ENCODE data around the gene MED25. TPM values are rescaled to one million over a fixed set of nuclear protein-coding genes. Genes with fewer than 3 reads are reported as not detected.

Gene MED25
- total and polyA plus RNA-seq, 2 experiments from 2014 or later, result 29.6 to 83.9 TPM

- H3K4me1 ChIP-seq (ENCODE audit: insufficient read depth), result peaks cover 10% of the 10 kb centered on the region
- peak overlapping the region; percentile 79 for H3K4me2 ChIP-seq
- no peaks in the 10 kb centered on the region for H3K9me2 ChIP-seq (replicated peaks; ENCODE audit: insufficient read depth)
- no peak overlapping the region for H2AFZ ChIP-seq
- H3K79me2 ChIP-seq, result peaks cover 41% of the 10 kb centered on the region
- H3K27ac ChIP-seq, result peak overlapping the region; percentile 87
- peaks cover 8% of the 10 kb centered on the region for H3K36me3 ChIP-seq (replicated peaks; ENCODE audit: insufficient read depth, low read depth)
- H3K27me3 ChIP-seq, result no peaks in the 10 kb centered on the region
- H3K4me3 ChIP-seq, result peak overlapping the region; percentile 75
- WGBS (ENCODE audit: low lambda C conversion rate, missing lambda C conversion rate), result 85% methylated on average over 9 of the region's 9 CpGs
- no peaks in the 10 kb centered on the region for H4K20me1 ChIP-seq (ENCODE audit: insufficient read depth, poor library complexity, severe bottlenecking)
- H3K9me3 ChIP-seq (ENCODE audit: low read depth), result no peaks in the 10 kb centered on the region
- TF ChIP-seq EZH2 (IDR thresholded peaks at IDR 0.05; ENCODE audit: borderline replicate concordance) (no peak), EZH2phosphoT487 (IDR thresholded peaks at IDR 0.05; ENCODE audit: low read depth, severe bottlenecking, unreplicated experiment) (no peak), CTCF (IDR thresholded peaks at IDR 0.05; ENCODE audit: poor library complexity) (no peak)
- no peak for DNase-seq (ENCODE audit: low spot score)
Measured at GRCh38 chr19:49878744-49879070, 60.6 kb downstream of the MED25 start.

DNA sequence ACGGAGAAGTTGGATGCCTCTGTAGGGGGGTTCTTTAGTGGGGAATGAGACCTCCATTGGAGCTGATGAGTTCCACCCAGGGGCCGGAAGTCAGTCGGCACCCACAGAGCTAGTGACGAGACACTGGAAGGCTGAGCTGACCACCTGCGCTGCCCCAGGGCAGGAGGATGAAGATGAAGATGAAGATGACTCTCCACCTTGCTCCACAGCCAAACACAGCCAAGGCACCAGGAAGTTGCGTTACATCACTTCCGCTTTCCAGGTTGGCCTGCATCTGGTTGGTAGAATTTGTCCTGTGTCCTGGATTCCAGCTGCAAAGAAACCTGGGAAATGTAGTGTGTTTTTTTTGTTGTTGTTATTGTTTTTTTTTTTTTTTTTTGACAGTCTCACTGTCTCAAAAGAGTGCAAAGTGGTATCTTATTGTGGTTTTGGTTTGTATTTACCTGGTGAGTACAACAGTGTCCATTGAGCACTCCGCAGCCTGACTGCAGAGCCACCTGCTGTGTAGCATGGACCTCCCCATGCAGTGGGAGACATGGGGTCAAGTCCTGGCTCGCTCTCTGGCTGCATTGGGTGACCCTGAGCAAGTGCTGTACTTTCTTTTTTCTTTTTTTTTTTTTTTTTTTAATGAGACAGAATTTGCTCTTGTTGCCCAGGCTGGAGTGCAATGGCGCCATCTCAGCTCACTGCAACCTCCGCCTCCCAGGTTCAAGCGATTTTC is 61.3 kb downstream of the MED25 start:
- Histone ChIP-seq H4K20me1 (ENCODE audit: insufficient read depth, poor library complexity, severe bottlenecking) (no peaks in the 10 kb centered on the region), H3K4me2 (peak overlapping the region; percentile 79), H3K79me2 (peaks cover 34% of the 10 kb centered on the region), H3K27ac (no peak overlapping the region), H3K4me3 (no peak overlapping the region), H3K9me3 (ENCODE audit: low read depth) (no peaks in the 10 kb centered on the region), H3K36me3 (replicated peaks; ENCODE audit: insufficient read depth, low read depth) (peaks cover 8% of the 10 kb centered on the region), H3K4me1 (ENCODE audit: insufficient read depth) (peaks cover 10% of the 10 kb centered on the region), H2AFZ (no peak overlapping the region), H3K27me3 (no peaks in the 10 kb centered on the region), H3K9me2 (replicated peaks; ENCODE audit: insufficient read depth) (no peaks in the 10 kb centered on the region)
- TF ChIP-seq EZH2phosphoT487 (IDR thresholded peaks at IDR 0.05; ENCODE audit: low read depth, severe bottlenecking, unreplicated experiment) (no peak), EZH2 (IDR thresholded peaks at IDR 0.05; ENCODE audit: borderline replicate concordance) (no peak), CTCF (IDR thresholded peaks at IDR 0.05; ENCODE audit: poor library complexity) (no peak)
- DNase-seq (ENCODE audit: low spot score), result no peak
- WGBS (ENCODE audit: low lambda C conversion rate, missing lambda C conversion rate), result 97% methylated on average over 12 of the region's 12 CpGs

DNA sequence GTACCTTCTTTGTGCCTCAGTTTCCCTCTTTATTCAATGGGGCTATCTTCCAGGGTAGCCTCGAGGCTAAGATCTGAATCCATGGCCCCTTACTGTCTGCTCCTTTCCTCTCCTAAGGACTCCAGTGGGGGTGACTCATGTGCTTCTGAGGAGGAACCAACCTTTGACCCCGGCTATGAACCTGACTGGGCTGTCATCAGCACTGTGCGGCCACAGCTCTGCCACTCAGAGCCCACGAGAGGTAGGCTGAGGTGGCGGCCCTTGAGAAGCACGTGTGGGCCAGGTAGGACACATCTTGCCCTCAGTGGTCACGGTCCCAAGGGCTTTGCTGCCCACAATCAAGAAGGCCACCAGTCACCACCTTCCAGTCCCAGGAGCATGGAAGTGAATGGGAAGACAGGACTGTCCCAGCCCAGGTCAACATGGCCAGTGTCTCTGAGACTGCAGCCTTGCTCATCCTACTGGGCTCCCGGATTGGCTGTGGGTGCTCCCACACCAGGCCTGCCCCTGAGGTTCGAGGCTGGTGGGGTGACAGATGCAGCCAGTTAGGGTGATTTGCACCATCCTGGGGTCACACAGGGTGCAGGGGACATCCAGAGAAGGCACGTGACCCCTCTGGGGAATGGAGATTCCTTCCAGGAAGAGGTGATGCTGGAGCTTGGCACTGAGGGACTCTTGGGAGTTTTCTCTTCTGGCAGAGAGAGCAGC is 62.2 kb downstream of the MED25 start:
- DNase-seq (ENCODE audit: low spot score), result no peak
- no peak overlapping the region for H3K27ac ChIP-seq
- H3K9me3 ChIP-seq (ENCODE audit: low read depth), result no peaks in the 10 kb centered on the region
- no peaks in the 10 kb centered on the region for H4K20me1 ChIP-seq (ENCODE audit: insufficient read depth, poor library complexity, severe bottlenecking)
- H3K9me2 ChIP-seq (replicated peaks; ENCODE audit: insufficient read depth), result no peaks in the 10 kb centered on the region
- no peak overlapping the region for H2AFZ ChIP-seq
- no peaks in the 10 kb centered on the region for H3K27me3 ChIP-seq
- TF ChIP-seq EZH2phosphoT487 (IDR thresholded peaks at IDR 0.05; ENCODE audit: low read depth, severe bottlenecking, unreplicated experiment) (no peak), EZH2 (IDR thresholded peaks at IDR 0.05; ENCODE audit: borderline replicate concordance) (no peak), CTCF (IDR thresholded peaks at IDR 0.05; ENCODE audit: poor library complexity) (no peak)
- 94% methylated on average over 10 of the region's 10 CpGs for WGBS (ENCODE audit: low lambda C conversion rate, missing lambda C conversion rate)
- H3K4me2 ChIP-seq, result no peak overlapping the region
- H3K36me3 ChIP-seq (replicated peaks; ENCODE audit: insufficient read depth, low read depth), result peaks cover 8% of the 10 kb centered on the region
- H3K4me3 ChIP-seq, result no peak overlapping the region
- H3K79me2 ChIP-seq, result peaks cover 25% of the 10 kb centered on the region
- H3K4me1 ChIP-seq (ENCODE audit: insufficient read depth), result peaks cover 10% of the 10 kb centered on the region

All from hepatocyte (in vitro differentiated cells).